ENCODE results near the gene COLEC12.

Gene COLEC12

GRCh38 chr18:404061-404636 is 96.4 kb downstream of the COLEC12 start:
- TF ChIP-seq YY1 (IDR thresholded peaks at IDR 0.05; ENCODE audit: low read depth) (no peak), REST (IDR thresholded peaks at IDR 0.05; ENCODE audit: low read depth) (no peak), RAD21 (IDR thresholded peaks at IDR 0.05; ENCODE audit: low read depth) (no peak), TAF1 (IDR thresholded peaks at IDR 0.05; ENCODE audit: low read depth) (no peak), USF1 (IDR thresholded peaks at IDR 0.05) (no peak), ZBTB7A (IDR thresholded peaks at IDR 0.05; ENCODE audit: low read depth) (no peak), FOXM1 (IDR thresholded peaks at IDR 0.05; ENCODE audit: borderline replicate concordance, low read depth) (no peak), MAX (IDR thresholded peaks at IDR 0.05) (no peak), TCF12 (IDR thresholded peaks at IDR 0.05; ENCODE audit: low read depth) (no peak), EP300 (IDR thresholded peaks at IDR 0.05; ENCODE audit: borderline replicate concordance) (no peak), NFIC (IDR thresholded peaks at IDR 0.05) (no peak), TEAD4 (IDR thresholded peaks at IDR 0.05) (no peak), CEBPB (IDR thresholded peaks at IDR 0.05) (no peak), EGR1 (IDR thresholded peaks at IDR 0.05) (no peak)

GRCh38 chr18:402129-402528 is 98.4 kb downstream of the COLEC12 start:
- TF ChIP-seq NFIC (IDR thresholded peaks at IDR 0.05): no peak
- no peak for TF ChIP-seq YY1 (IDR thresholded peaks at IDR 0.05; ENCODE audit: low read depth)
- TF ChIP-seq EP300 (IDR thresholded peaks at IDR 0.05; ENCODE audit: borderline replicate concordance): no peak
- no peak for TF ChIP-seq USF1 (IDR thresholded peaks at IDR 0.05)
- no peak for TF ChIP-seq TEAD4 (IDR thresholded peaks at IDR 0.05)
- TF ChIP-seq TAF1 (IDR thresholded peaks at IDR 0.05; ENCODE audit: low read depth): no peak

- TF ChIP-seq TAF1 (IDR thresholded peaks at IDR 0.05; ENCODE audit: low read depth) (no peak), FOXM1 (IDR thresholded peaks at IDR 0.05; ENCODE audit: borderline replicate concordance, low read depth) (no peak), MAX (IDR thresholded peaks at IDR 0.05) (no peak), CREB1 (IDR thresholded peaks at IDR 0.05; ENCODE audit: low read depth) (no peak), YY1 (IDR thresholded peaks at IDR 0.05; ENCODE audit: low read depth) (no peak), CEBPB (IDR thresholded peaks at IDR 0.05) (no peak), EP300 (IDR thresholded peaks at IDR 0.05; ENCODE audit: borderline replicate concordance) (no peak), NFIC (IDR thresholded peaks at IDR 0.05) (no peak)
Measured at GRCh38 chr18:400456-400855, 100.0 kb downstream of the COLEC12 start.

- no peak for TF ChIP-seq CREB1 (IDR thresholded peaks at IDR 0.05; ENCODE audit: low read depth)
- TF ChIP-seq TEAD4 (IDR thresholded peaks at IDR 0.05): no peak
- TF ChIP-seq REST (IDR thresholded peaks at IDR 0.05; ENCODE audit: low read depth): no peak
- TF ChIP-seq USF1 (IDR thresholded peaks at IDR 0.05): no peak
- TF ChIP-seq RAD21 (IDR thresholded peaks at IDR 0.05; ENCODE audit: low read depth): no peak
- TF ChIP-seq CEBPB (IDR thresholded peaks at IDR 0.05): no peak
- TF ChIP-seq NFIC (IDR thresholded peaks at IDR 0.05): no peak
Measured at GRCh38 chr18:399631-400135, 100.8 kb downstream of the COLEC12 start.

- no peak for TF ChIP-seq YY1 (IDR thresholded peaks at IDR 0.05; ENCODE audit: low read depth)
- TF ChIP-seq REST (IDR thresholded peaks at IDR 0.05; ENCODE audit: low read depth): no peak
- TF ChIP-seq ZBTB7A (IDR thresholded peaks at IDR 0.05; ENCODE audit: low read depth): no peak
- no peak for TF ChIP-seq CEBPB (IDR thresholded peaks at IDR 0.05)
- no peak for TF ChIP-seq CREB1 (IDR thresholded peaks at IDR 0.05; ENCODE audit: low read depth)
- TF ChIP-seq RAD21 (IDR thresholded peaks at IDR 0.05; ENCODE audit: low read depth): no peak
- TF ChIP-seq USF1 (IDR thresholded peaks at IDR 0.05): no peak
- TF ChIP-seq TEAD4 (IDR thresholded peaks at IDR 0.05): no peak
- no peak for TF ChIP-seq TCF12 (IDR thresholded peaks at IDR 0.05; ENCODE audit: low read depth)
- no peak for TF ChIP-seq NFIC (IDR thresholded peaks at IDR 0.05)
- TF ChIP-seq TAF1 (IDR thresholded peaks at IDR 0.05; ENCODE audit: low read depth): no peak
- no peak for TF ChIP-seq EGR1 (IDR thresholded peaks at IDR 0.05)
- no peak for TF ChIP-seq MAX (IDR thresholded peaks at IDR 0.05)
- no peak for TF ChIP-seq EP300 (IDR thresholded peaks at IDR 0.05; ENCODE audit: borderline replicate concordance)
- TF ChIP-seq FOXM1 (IDR thresholded peaks at IDR 0.05; ENCODE audit: borderline replicate concordance, low read depth): no peak
Measured at GRCh38 chr18:398935-399630, 101.4 kb downstream of the COLEC12 start.
